ENCODE measurements around the gene HEPH.

HEPH gene

GRCh38 chrX:66200050-66200664, 36.1 kb downstream of the HEPH start:
- H3K4me1 Mint-ChIP-seq: no peaks in the 10 kb centered on the region
- no peaks in the 10 kb centered on the region for H3K27me3 Mint-ChIP-seq (ENCODE audit: low read depth)
- H3K4me3 Mint-ChIP-seq: no peak overlapping the region
- peaks cover 35% of the 10 kb centered on the region for H3K36me3 Mint-ChIP-seq (ENCODE audit: low read depth)
- TF ChIP-seq CTCF (IDR thresholded peaks at IDR 0.05; ENCODE audit: unreplicated experiment in 3 of 3): no peak
- H3K9me3 Mint-ChIP-seq: no peaks in the 10 kb centered on the region
- H3K27ac Mint-ChIP-seq: no peak overlapping the region

- Mint-ChIP-seq H3K9me3 (no peaks in the 10 kb centered on the region), H3K27ac (peak overlapping the region in 1 of 3 experiments; percentile 14)
Measured at GRCh38 chrX:66200855-66201795, 37.1 kb downstream of the HEPH start.

GRCh38 chrX:66203114-66203513, 39.1 kb downstream of the HEPH start:
- H3K27ac Mint-ChIP-seq: no peak overlapping the region
- H3K4me3 Mint-ChIP-seq: no peak overlapping the region
- no peaks in the 10 kb centered on the region for H3K9me3 Mint-ChIP-seq
- no peak for TF ChIP-seq CTCF (IDR thresholded peaks at IDR 0.05; ENCODE audit: unreplicated experiment in 3 of 3)
- no peaks in the 10 kb centered on the region for H3K4me1 Mint-ChIP-seq
- peaks cover 41% of the 10 kb centered on the region for H3K36me3 Mint-ChIP-seq (ENCODE audit: low read depth)
- no peaks in the 10 kb centered on the region for H3K27me3 Mint-ChIP-seq (ENCODE audit: low read depth)

More at GRCh38 chrX:66200855-66201795, 37.1 kb downstream of the HEPH start:
- Mint-ChIP-seq H3K4me3 (no peak overlapping the region), H3K4me1 (no peaks in the 10 kb centered on the region), H3K27me3 (ENCODE audit: low read depth) (no peaks in the 10 kb centered on the region), H3K36me3 (ENCODE audit: low read depth) (peaks cover 35% of the 10 kb centered on the region)
- peak in 2 of 3 experiments; percentile 14 to 27 for TF ChIP-seq CTCF (IDR thresholded peaks at IDR 0.05; ENCODE audit: unreplicated experiment in 3 of 3)

- Mint-ChIP-seq H3K27me3 (ENCODE audit: low read depth) (no peaks in the 10 kb centered on the region), H3K9me3 (peaks cover 33% of the 10 kb centered on the region), H3K4me1 (no peaks in the 10 kb centered on the region)
Measured at GRCh38 chrX:66221856-66222255, 57.8 kb downstream of the HEPH start.

GRCh38 chrX:66232296-66232695, 68.2 kb downstream of the HEPH start:
- no peak overlapping the region for H3K4me3 Mint-ChIP-seq
- H3K4me1 Mint-ChIP-seq: no peaks in the 10 kb centered on the region
- H3K27ac Mint-ChIP-seq: no peak overlapping the region
- peaks cover 47% of the 10 kb centered on the region for H3K9me3 Mint-ChIP-seq
- TF ChIP-seq CTCF (IDR thresholded peaks at IDR 0.05; ENCODE audit: unreplicated experiment in 3 of 3): no peak
- H3K36me3 Mint-ChIP-seq (ENCODE audit: low read depth): peaks cover 50% of the 10 kb centered on the region
- no peaks in the 10 kb centered on the region for H3K27me3 Mint-ChIP-seq (ENCODE audit: low read depth)

More at GRCh38 chrX:66221856-66222255, 57.8 kb downstream of the HEPH start:
- Mint-ChIP-seq H3K36me3 (ENCODE audit: low read depth) (peaks cover 43% of the 10 kb centered on the region), H3K27ac (no peak overlapping the region), H3K4me3 (no peak overlapping the region)
- TF ChIP-seq CTCF (IDR thresholded peaks at IDR 0.05; ENCODE audit: unreplicated experiment in 3 of 3): no peak

Data from nephron (organoid).